Measurements from ENCODE around the gene SCMH1. TPM values are rescaled to one million over a fixed set of nuclear protein-coding genes. Genes with fewer than 3 reads are reported as not detected.
A peak's percentile ranks its signal among the peaks of the same experiment; 100 is the strongest.

SCMH1 gene
- total RNA-seq, 2 donors from 2014 or later, result 16.4 to 18.3 TPM

DNA sequence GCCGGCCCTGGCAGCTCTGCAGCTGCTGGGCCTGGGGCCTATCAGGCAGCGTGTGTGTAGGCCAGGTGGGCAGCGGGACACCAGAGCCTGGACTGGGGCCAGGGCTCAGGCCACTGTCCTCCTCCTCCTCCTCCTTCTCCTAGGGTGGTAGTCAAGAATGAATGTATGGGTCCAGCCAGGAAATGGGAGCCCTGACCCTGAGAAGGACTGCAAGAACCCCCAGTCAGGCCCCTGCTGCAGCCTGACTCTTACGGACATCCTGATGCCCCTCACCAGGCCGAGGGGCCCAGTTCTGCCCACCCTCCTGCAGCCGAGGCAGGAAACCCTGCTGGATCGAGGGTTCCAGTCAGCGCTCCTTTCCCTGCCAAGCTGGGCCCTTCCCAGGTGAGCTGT is 224.1 kb downstream of the SCMH1 start:
- TF ChIP-seq, protein P1, sequence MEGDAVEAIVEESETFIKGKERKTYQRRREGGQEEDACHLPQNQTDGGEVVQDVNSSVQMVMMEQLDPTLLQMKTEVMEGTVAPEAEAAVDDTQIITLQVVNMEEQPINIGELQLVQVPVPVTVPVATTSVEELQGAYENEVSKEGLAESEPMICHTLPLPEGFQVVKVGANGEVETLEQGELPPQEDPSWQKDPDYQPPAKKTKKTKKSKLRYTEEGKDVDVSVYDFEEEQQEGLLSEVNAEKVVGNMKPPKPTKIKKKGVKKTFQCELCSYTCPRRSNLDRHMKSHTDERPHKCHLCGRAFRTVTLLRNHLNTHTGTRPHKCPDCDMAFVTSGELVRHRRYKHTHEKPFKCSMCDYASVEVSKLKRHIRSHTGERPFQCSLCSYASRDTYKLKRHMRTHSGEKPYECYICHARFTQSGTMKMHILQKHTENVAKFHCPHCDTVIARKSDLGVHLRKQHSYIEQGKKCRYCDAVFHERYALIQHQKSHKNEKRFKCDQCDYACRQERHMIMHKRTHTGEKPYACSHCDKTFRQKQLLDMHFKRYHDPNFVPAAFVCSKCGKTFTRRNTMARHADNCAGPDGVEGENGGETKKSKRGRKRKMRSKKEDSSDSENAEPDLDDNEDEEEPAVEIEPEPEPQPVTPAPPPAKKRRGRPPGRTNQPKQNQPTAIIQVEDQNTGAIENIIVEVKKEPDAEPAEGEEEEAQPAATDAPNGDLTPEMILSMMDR (conservative IDR thresholded peaks at IDR 0.05), result no peak
- H3K36me3 Mint-ChIP-seq (ENCODE audit: low read depth), result peaks cover 40% of the 10 kb centered on the region

DNA sequence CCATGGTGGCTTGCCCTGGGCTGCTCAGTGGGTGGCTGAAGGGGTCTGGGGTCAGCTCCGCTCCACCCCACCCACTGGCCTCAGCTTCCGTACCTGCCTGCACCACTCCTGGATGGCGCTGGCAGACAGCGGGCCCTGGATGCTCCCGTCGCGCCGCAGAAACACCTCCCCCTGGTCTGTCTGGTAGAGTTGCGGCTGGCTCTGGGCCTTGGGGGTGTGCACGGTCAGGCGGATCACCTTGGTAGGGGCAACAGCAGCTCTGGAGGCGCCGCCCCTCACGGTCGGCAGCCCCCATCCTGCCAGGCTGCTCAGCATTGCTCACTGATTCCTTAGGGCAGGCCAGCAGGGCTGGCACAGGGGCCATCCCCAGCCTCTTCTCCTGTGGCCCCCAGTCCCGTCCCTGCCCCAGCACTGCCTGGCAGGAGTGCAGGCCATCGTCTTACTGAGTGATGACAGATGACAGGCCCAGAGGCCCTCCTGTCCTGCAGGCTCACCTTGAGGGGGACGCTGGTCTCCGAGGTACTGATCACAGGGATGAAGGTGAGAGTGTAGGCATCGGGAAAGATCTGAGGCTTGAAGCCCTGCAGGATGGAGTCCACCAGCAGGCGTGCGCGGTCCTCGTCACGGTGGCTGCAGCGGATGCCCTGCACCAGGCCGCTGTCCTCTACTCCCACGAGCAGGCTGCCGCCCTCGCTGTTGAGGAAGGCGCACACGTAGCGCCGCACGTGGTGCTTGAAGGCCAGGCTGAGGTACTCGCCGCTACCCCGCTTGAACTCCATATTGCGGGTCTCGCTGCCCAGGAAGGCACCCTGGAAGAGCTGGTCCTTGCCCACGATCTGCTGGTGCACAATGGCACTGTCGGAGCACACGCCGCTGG is 224.7 kb downstream of the SCMH1 start:
- Histone ChIP-seq H3K27me3 (ENCODE audit: control insufficient read depth, insufficient read depth, low read length, poor library complexity, severe bottlenecking) (no peaks in the 10 kb centered on the region), H3K4me1 (ENCODE audit: control insufficient read depth, insufficient read depth, low read length) (no peaks in the 10 kb centered on the region), H3K9ac (ENCODE audit: extremely low read depth, low read length, poor library complexity, severe bottlenecking) (no peak overlapping the region), H3K27ac (ENCODE audit: low read depth, low read length) (no peak overlapping the region), H3K4me3 (ENCODE audit: low read length) (no peak overlapping the region), H3K9me3 (ENCODE audit: control insufficient read depth, low read length) (no peaks in the 10 kb centered on the region), H3K36me3 (ENCODE audit: control insufficient read depth, insufficient read depth, low read length) (peaks cover 38% of the 10 kb centered on the region)
- no peak for DNase-seq
- H3K4me3 Mint-ChIP-seq, result no peak overlapping the region
- H3K9me3 Mint-ChIP-seq, result no peaks in the 10 kb centered on the region
- TF ChIP-seq, protein P1 (conservative IDR thresholded peaks at IDR 0.05), result no peak
- H3K27me3 Mint-ChIP-seq (ENCODE audit: insufficient read depth), result no peaks in the 10 kb centered on the region
- 96 to 97% methylated on average over 29 to 44 of the region's 44 CpGs for WGBS, 2 experiments (ENCODE audit: insufficient coverage in 1 of 2, insufficient read length in 1 of 2)
- peaks cover 44% of the 10 kb centered on the region for H3K36me3 Mint-ChIP-seq (ENCODE audit: low read depth)
- H3K4me1 Mint-ChIP-seq, result no peaks in the 10 kb centered on the region
- H3K27ac Mint-ChIP-seq, result no peak overlapping the region

More for the DNA sequence above, 224.1 kb downstream of the SCMH1 start:
- no peaks in the 10 kb centered on the region for H3K4me1 ChIP-seq (ENCODE audit: control insufficient read depth, insufficient read depth, low read length)
- H3K4me1 Mint-ChIP-seq, result no peaks in the 10 kb centered on the region
- no peak overlapping the region for H3K4me3 Mint-ChIP-seq
- WGBS, 2 experiments (ENCODE audit: insufficient coverage in 1 of 2, insufficient read length in 1 of 2), result 94% methylated on average over 8 of the region's 8 CpGs; no CpG with 5 or more reads in 1 of the 2 experiments
- no peak overlapping the region for H3K9ac ChIP-seq (ENCODE audit: extremely low read depth, low read length, poor library complexity, severe bottlenecking)
- no peaks in the 10 kb centered on the region for H3K27me3 Mint-ChIP-seq (ENCODE audit: insufficient read depth)
- H3K36me3 ChIP-seq (ENCODE audit: control insufficient read depth, insufficient read depth, low read length), result peaks cover 33% of the 10 kb centered on the region
- H3K27ac ChIP-seq (ENCODE audit: low read depth, low read length), result no peak overlapping the region
- no peaks in the 10 kb centered on the region for H3K9me3 Mint-ChIP-seq
- DNase-seq, result no peak
- no peaks in the 10 kb centered on the region for H3K27me3 ChIP-seq (ENCODE audit: control insufficient read depth, insufficient read depth, low read length, poor library complexity, severe bottlenecking)
- H3K9me3 ChIP-seq (ENCODE audit: control insufficient read depth, low read length), result no peaks in the 10 kb centered on the region
- no peak overlapping the region for H3K27ac Mint-ChIP-seq
- H3K4me3 ChIP-seq (ENCODE audit: low read length), result no peak overlapping the region

DNA sequence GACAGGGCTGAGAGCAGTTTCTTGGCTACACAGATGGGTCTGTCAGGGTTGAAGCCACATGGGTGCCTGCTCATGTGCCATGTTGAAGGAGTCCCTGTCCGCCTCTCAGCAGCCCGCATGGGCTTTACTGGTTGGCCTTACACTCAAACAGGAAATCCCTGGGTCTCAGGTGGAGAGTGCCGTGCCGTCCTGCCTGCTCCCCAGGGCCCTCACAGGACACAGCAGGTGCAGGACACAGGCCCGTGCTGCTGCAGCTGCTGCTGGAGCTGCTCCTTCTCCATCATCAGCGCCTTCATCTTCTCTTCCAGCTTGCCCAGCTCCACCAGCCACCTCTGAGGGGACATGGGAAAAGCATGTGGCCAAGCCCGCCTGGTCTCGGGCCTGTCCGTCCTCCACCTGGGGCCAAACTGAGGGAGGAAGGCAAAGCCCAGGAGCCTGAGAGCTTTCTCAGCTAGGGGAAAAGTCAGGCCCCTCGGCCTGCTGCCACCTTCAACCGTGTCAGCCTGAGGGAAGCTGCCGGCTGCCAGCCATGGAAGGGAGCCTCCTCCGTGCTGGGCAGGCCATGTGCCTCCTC is 226.1 kb downstream of the SCMH1 start:
- H3K36me3 Mint-ChIP-seq (ENCODE audit: low read depth), result peaks cover 57% of the 10 kb centered on the region
- 93 to 95% methylated on average over 8 to 13 of the region's 13 CpGs for WGBS, 2 experiments (ENCODE audit: insufficient coverage in 1 of 2, insufficient read length in 1 of 2)
- H3K4me3 ChIP-seq (ENCODE audit: low read length), result no peak overlapping the region
- TF ChIP-seq, protein P1 (conservative IDR thresholded peaks at IDR 0.05), result no peak
- no peaks in the 10 kb centered on the region for H3K27me3 Mint-ChIP-seq (ENCODE audit: insufficient read depth)
- H3K9me3 Mint-ChIP-seq, result no peaks in the 10 kb centered on the region
- H3K27ac ChIP-seq (ENCODE audit: low read depth, low read length), result peak overlapping the region; percentile 17
- H3K27ac Mint-ChIP-seq, result no peak overlapping the region
- peaks cover 52% of the 10 kb centered on the region for H3K36me3 ChIP-seq (ENCODE audit: control insufficient read depth, insufficient read depth, low read length)
- no peaks in the 10 kb centered on the region for H3K4me1 Mint-ChIP-seq
- no peaks in the 10 kb centered on the region for H3K27me3 ChIP-seq (ENCODE audit: control insufficient read depth, insufficient read depth, low read length, poor library complexity, severe bottlenecking)
- DNase-seq, result no peak
- H3K9ac ChIP-seq (ENCODE audit: extremely low read depth, low read length, poor library complexity, severe bottlenecking), result no peak overlapping the region
- no peaks in the 10 kb centered on the region for H3K4me1 ChIP-seq (ENCODE audit: control insufficient read depth, insufficient read depth, low read length)
- H3K4me3 Mint-ChIP-seq, result no peak overlapping the region
- no peaks in the 10 kb centered on the region for H3K9me3 ChIP-seq (ENCODE audit: control insufficient read depth, low read length)
